Astrocyte (in vitro differentiated cells and primary cell): Measurements from ENCODE around the gene BICDL2.

Experiments
- CTCF ChIP-seq: IDR thresholded peaks from 2 replicates; pipeline ENCODE4 v1.5.1; 2011; ENCODE audit warnings: low read depth, mild to moderate bottlenecking, inconsistent platforms, low read length, moderate library complexity; ENCODE audit not compliant: insufficient read depth
- EZH2 ChIP-seq: IDR thresholded peaks from 2 replicates; pipeline ENCODE4 v1.6.1; 2012; ENCODE audit warnings: mild to moderate bottlenecking, low read length, inconsistent platforms; ENCODE audit not compliant: insufficient read depth

GRCh38 chr16:2985462-2985861, 51.3 kb downstream of the BICDL2 start:
- TF ChIP-seq CTCF (no peak), EZH2 (no peak)
